Thyroid gland (tissue), 4 donors: ENCODE results near the gene KRT28.

Experiments
- POLR2A ChIP-seq, 2 donors: fragments of 450-650 bp; IDR thresholded peaks; one replicate each; pipeline ENCODE4 v1.6.1; 2017; ENCODE audit warnings: antibody characterized with exemption in 2 of 2, mild to moderate bottlenecking in 2 of 2, moderate library complexity in 1 of 2
- TF ChIP-seq, protein P1 (sequence below), 6 experiments: fragments of 200-600 bp in 3 of 6; fragments of 450-650 bp in 3 of 6; sonication (generic) in 3 of 6; IDR thresholded peaks; one replicate each; pipeline ENCODE4 v1.5.1; 2016 to 2019; ENCODE audit warnings: antibody characterized with exemption in 6 of 6, mild to moderate bottlenecking in 2 of 6, inconsistent platforms in 1 of 6, moderate library complexity in 1 of 6

- TF ChIP-seq, protein P1, sequence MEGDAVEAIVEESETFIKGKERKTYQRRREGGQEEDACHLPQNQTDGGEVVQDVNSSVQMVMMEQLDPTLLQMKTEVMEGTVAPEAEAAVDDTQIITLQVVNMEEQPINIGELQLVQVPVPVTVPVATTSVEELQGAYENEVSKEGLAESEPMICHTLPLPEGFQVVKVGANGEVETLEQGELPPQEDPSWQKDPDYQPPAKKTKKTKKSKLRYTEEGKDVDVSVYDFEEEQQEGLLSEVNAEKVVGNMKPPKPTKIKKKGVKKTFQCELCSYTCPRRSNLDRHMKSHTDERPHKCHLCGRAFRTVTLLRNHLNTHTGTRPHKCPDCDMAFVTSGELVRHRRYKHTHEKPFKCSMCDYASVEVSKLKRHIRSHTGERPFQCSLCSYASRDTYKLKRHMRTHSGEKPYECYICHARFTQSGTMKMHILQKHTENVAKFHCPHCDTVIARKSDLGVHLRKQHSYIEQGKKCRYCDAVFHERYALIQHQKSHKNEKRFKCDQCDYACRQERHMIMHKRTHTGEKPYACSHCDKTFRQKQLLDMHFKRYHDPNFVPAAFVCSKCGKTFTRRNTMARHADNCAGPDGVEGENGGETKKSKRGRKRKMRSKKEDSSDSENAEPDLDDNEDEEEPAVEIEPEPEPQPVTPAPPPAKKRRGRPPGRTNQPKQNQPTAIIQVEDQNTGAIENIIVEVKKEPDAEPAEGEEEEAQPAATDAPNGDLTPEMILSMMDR (IDR thresholded peaks at IDR 0.05) = no peak
- no peak for TF ChIP-seq POLR2A (IDR thresholded peaks at IDR 0.05)
Measured at GRCh38 chr17:40819528-40820125, 19.9 kb upstream of the KRT28 start.
